CD4-positive, alpha-beta T cell treated with Interferon gamma for 1 hour (primary cell): ENCODE data around the gene RABGAP1L.
"Not testable (repeated sequence)": the region's sequence is repeated elsewhere in the genome, so short reads cannot be mapped to it uniquely, and the experiment has no call there.

Experiments
- DNase-seq: peaks from one replicate; pipeline ENCODE4 v3.0.0-alpha.2; 2020

The RABGAP1L gene

GRCh38 chr1:174623324-174624035 lies 464.2 kb downstream of the RABGAP1L start:
- no peak for DNase-seq

DNA sequence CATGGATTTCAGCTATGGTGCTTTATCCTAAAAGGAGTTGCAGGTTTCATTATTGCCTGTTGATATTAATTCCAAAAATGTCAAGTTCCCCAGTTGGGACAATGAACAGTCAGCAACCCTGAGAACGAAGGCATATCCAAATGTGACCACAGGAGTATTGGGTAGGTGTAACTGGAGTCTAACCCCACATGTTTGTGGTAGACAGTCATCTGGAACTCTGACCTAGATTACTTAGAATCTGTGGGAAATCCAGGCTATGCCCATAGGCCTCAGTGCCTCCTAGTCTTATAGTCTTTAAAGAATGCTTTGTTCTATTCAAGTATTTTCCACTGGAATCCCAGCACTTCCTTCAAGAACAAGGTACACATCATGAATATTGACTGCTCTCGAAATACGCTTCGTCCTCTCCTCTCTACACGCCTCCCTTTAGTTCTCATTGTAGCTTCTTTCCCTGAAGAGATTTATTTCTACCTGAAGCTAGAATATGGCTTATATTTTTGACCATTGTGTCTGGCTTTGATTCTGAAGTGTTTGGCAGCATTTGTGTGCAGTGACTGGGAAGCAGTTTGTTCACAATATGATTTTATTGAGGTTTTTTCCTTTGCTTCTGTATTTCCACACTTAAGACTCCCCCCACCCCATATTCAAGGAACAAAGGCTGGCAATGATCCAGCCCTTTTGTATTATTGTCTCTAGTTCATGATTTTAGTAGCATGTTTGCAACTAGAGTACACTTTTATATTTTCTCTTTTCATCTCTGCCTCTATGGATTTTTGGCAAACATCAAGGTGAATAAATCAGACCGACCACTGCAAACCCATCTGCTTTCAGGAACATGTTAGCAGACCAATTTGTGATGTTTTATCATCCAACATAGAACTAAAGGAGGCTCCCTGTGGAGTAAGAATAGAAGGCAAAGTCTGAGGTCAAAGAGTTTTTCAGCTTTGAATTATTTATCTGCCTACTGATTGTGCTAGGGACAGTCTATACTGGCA lies 467.0 kb downstream of the RABGAP1L start:
- DNase-seq, result no peak

- DNase-seq, result no peak
Measured at GRCh38 chr1:174637487-174637886, 478.2 kb downstream of the RABGAP1L start.

DNA sequence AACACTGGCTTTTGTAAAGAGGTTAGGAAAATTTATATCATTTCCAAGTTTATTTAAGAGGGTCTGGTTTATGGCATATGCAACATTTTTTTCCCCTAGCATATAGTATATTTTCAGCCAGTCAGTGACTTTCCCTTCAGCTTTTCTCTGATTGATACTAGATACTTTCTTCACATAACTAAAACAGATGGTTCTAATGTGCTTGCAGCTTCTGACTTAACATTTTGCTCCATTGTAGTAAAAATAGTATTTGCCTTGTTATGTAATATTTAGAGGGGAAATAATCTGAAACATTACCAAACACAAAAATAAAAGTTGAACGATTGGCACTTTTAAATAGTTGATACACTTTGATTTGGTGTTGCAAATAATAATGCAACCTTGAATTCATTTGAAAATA lies 480.1 kb downstream of the RABGAP1L start:
- DNase-seq, result no peak

- DNase-seq, result no peak
Measured at GRCh38 chr1:174640783-174641182, 481.5 kb downstream of the RABGAP1L start.

GRCh38 chr1:174642393-174642792 lies 483.1 kb downstream of the RABGAP1L start:
- DNase-seq, result no peak

GRCh38 chr1:174643206-174643605 lies 483.9 kb downstream of the RABGAP1L start:
- DNase-seq, result no peak

GRCh38 chr1:174649572-174649971 lies 490.3 kb downstream of the RABGAP1L start:
- not testable (repeated sequence) for DNase-seq

DNA sequence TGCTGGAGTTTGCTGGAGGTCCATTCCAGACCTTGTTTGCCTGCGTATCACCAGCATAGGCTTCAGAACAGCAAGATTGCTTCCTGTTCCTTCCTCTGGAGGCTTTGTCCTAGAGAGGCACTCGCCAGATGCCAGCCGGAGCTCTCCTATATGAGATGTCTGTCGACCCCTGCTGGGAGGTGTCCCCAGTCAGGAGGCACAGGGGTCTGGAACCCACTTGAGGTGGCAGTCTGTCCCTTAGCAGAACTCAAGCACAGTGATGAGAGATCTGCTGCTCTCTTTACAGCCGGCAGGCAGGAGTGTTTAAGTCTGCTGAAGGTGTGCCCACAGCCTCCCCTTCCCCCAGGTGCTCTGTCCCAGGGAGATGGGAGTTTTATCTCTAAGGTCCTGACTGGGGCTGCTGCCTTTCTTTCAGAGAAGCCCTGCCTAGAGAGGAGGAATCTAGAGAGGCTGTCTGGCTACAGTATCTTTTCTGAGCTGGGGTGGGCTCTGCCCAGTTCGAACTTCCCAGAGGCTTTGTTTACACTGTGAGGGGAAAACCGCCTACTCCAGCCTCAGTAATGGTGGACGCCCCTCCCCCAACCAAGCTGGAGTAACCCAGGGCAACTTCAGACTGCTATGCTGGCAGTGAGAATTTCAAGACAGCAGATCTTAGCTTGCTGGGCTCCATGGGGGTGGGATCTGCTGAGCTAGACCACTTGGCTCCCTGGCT lies 493.4 kb downstream of the RABGAP1L start:
- DNase-seq, result no peak

GRCh38 chr1:174654560-174654959 lies 495.2 kb downstream of the RABGAP1L start:
- DNase-seq, result no peak

DNA sequence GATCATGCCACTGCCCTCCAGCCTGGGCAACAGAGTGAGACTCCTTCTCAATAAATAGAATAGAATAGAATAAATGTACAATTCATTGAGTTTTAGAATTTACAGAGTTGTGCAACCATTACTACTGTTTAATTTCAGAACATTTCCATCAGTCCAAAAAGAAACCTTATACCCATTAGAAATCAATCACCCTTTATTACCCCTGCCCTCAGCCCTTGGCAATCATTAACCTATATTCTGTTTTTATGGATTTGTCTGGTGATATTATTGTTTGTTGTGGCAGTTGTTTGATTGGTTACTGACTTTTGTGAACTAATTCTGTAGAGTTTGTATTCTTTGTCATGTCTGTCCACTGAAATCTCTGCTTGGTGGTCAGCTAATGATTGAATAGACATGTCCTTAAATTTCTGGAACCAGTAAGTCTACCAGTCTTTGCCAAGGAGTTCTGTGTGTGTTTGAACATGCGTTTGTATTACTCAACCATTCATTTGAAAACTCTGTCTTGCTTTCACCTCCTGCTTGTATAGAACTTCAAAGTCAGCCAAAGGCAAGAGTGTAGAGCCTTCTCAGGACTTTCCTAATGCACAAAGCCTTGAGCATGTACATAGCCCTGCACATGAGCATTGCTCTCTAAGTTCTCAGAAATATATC lies 497.2 kb downstream of the RABGAP1L start:
- DNase-seq, result no peak

DNA sequence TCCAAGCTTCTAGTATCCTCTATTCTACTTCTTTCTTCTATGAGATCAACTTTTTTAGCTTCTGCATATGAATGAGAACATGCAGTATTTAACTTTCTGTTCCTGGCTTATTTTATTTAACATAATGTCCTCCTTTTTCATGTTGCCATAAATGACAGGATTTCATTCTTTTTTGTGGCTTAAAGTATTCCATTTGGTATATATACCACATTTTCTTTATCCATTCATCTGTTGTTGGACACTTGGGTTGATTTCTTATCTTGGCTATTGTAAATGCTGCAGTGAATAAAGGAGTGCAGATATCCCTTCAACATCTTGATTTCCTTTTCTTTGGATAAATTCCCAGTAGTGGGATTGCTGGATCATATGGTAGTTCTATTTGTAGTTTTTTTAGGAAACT lies 498.1 kb downstream of the RABGAP1L start:
- no peak for DNase-seq

DNA sequence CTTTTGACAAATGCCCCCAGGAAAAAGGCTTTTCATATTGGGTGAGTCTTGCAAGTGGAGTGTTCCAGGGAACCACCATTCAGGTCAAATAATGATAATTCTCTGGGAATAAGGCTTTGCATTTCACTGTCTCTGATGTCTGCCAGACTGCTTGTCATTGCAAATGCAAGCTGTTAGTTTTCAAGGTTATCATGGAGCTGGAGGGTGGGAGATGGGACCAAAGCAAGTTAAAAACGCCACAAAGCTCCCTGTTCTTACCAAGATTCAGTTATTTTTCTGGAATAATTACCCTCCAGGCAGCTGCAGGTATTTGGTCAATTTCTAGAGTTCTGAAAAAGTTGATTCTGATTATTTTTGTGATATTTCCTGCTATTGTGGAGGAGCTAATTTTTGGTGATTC lies 498.6 kb downstream of the RABGAP1L start:
- DNase-seq, result no peak

DNA sequence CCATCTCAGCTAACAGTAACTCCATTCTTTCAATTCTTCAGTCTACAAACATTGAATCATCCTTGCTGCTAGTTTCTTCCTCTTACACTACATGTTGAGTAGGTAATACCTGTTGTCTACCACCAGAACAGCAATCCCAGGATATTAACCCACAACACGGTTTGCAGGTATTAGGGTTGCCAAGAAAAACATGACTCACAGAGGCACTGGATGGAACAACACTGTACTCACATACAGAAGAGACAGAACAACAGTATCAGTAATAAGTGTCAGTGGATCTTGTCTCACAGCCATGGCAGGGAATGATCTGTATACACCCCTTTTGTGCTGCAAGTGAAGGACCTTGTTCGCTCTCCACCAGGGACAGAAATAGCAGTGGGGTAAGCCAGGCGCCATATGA lies 500.5 kb downstream of the RABGAP1L start:
- DNase-seq, result no peak

- DNase-seq, result no peak
Measured at GRCh38 chr1:174660476-174660875, 501.2 kb downstream of the RABGAP1L start.

- DNase-seq, result no peak
Measured at GRCh38 chr1:174663358-174663757, 504.0 kb downstream of the RABGAP1L start.

DNA sequence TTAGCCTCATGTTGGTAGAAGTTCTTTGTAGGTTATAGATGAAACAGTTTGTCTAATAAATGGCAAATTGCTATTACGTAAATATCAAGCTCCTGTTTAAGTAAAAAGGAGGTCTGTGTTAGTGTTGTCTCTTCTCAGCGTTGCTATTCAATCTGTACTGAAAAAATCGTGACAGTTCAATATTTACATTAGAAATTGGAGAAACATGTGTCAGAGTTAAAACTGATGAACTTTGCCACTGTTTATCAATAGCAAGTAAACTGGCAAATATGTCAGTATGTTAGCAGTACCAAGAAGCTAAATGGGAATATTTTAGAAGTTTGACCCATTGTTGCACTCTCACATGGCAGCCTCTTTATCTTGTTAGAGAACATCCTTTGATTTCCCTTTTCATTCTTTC lies 506.9 kb downstream of the RABGAP1L start:
- DNase-seq, result no peak

DNA sequence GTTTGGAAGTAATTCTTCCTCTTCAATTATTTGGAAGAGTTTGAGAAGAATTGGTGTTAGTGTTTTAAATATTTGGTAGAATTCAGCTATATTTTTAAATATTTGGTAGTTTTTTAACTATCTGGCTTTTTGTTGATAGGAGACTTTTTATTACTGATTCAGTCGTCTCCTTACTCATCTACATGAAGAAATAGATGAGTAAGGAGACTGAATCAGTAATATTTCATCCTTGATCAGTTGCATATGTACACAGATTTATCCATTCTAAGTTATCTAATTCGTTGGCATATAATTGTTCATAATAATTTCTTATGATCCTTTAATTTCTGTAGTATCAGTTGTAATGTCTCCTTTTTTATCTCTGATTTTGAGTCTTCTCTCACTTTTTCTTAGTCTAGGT lies 512.5 kb downstream of the RABGAP1L start:
- DNase-seq, result no peak

- no peak for DNase-seq
Measured at GRCh38 chr1:174676856-174677255, 517.5 kb downstream of the RABGAP1L start.

DNA sequence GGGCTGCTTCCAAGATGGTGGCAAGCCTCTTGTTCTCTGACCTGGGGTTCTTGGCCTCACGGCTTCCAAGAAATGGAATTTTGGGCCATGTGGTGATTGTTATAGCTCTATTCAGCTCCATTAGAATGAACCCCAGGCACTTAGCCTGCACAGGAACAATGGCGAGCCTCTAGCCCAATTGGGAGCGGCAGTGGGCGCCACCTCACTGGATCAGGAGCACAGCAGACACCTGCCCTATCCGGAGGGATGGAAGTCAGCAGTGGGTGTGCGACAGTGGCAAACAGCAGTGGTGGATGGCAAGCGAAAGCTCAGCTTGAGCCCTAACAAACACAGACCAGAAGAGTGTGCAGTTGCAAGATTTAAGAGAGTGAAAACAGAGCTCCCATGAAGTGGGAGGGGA lies 519.3 kb downstream of the RABGAP1L start:
- no peak for DNase-seq

DNA sequence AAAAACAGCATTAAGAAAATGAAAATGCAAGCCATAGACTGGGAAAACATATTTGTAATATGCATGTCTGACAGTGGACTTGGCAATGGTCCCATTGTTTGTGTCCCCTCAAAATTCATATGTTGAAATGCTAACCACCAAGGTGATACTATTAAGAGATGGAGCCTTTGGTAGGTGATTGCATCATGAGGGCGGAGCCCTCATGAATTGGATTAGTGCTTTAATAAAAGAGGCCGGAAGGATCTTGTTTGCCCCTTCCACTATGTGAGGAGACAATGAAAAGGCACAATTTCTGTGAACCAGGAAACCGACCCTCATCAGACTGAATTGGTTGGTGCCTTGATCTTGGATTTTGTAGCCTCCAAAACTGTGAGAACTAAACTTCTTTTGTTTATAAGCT lies 520.8 kb downstream of the RABGAP1L start:
- no peak for DNase-seq

- DNase-seq, result no peak
Measured at GRCh38 chr1:174682419-174683008, 523.2 kb downstream of the RABGAP1L start.
